ENCODE results near the gene PALMD.

PALMD gene, protein sequence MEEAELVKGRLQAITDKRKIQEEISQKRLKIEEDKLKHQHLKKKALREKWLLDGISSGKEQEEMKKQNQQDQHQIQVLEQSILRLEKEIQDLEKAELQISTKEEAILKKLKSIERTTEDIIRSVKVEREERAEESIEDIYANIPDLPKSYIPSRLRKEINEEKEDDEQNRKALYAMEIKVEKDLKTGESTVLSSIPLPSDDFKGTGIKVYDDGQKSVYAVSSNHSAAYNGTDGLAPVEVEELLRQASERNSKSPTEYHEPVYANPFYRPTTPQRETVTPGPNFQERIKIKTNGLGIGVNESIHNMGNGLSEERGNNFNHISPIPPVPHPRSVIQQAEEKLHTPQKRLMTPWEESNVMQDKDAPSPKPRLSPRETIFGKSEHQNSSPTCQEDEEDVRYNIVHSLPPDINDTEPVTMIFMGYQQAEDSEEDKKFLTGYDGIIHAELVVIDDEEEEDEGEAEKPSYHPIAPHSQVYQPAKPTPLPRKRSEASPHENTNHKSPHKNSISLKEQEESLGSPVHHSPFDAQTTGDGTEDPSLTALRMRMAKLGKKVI

DNA sequence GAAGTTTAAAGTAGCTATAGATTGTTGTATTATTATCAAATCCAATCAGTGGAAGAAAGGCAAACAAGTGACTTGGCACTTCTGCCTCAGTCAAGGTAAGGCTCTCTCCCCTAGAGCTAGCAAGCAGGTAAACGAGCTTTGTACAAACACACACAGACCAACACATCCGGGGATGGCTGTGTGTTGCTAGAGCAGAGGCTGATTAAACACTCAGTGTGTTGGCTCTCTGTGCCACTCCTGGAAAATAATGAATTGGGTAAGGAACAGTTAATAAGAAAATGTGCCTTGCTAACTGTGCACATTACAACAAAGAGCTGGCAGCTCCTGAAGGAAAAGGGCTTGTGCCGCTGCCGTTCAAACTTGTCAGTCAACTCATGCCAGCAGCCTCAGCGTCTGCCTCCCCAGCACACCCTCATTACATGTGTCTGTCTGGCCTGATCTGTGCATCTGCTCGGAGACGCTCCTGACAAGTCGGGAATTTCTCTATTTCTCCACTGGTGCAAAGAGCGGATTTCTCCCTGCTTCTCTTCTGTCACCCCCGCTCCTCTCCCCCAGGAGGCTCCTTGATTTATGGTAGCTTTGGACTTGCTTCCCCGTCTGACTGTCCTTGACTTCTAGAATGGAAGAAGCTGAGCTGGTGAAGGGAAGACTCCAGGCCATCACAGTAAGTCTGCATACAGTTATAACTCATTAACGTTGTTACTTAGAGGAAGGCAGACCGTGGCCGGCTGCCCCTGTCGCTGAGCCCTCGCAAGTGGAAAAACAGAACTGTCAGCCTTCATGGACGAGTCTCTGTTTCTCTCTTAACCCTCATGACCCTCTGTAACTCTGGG, at the start of gene PALMD:
Gene PALMD (plus strand): TSS at position 415 of the 833 bp plus-strand sequence. CDS start 205 bp downstream, at position 620.
- DNase-seq (ENCODE audit: extremely low spot score) = no peak
- TF ChIP-seq, protein P1, sequence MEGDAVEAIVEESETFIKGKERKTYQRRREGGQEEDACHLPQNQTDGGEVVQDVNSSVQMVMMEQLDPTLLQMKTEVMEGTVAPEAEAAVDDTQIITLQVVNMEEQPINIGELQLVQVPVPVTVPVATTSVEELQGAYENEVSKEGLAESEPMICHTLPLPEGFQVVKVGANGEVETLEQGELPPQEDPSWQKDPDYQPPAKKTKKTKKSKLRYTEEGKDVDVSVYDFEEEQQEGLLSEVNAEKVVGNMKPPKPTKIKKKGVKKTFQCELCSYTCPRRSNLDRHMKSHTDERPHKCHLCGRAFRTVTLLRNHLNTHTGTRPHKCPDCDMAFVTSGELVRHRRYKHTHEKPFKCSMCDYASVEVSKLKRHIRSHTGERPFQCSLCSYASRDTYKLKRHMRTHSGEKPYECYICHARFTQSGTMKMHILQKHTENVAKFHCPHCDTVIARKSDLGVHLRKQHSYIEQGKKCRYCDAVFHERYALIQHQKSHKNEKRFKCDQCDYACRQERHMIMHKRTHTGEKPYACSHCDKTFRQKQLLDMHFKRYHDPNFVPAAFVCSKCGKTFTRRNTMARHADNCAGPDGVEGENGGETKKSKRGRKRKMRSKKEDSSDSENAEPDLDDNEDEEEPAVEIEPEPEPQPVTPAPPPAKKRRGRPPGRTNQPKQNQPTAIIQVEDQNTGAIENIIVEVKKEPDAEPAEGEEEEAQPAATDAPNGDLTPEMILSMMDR (IDR thresholded peaks at IDR 0.05; ENCODE audit: control extremely low read depth, extremely low read depth, low read depth, missing control alignments) = no peak
- POLR2A ChIA-PET = no interaction called here
- CTCF ChIA-PET = interaction anchor here (0.9 to 1.5 kb wide), 3 partner anchors 11 to 25 kb away, joined by 3 to 8 read pairs (median 3); no protein-coding TSS in a partner anchor

DNA sequence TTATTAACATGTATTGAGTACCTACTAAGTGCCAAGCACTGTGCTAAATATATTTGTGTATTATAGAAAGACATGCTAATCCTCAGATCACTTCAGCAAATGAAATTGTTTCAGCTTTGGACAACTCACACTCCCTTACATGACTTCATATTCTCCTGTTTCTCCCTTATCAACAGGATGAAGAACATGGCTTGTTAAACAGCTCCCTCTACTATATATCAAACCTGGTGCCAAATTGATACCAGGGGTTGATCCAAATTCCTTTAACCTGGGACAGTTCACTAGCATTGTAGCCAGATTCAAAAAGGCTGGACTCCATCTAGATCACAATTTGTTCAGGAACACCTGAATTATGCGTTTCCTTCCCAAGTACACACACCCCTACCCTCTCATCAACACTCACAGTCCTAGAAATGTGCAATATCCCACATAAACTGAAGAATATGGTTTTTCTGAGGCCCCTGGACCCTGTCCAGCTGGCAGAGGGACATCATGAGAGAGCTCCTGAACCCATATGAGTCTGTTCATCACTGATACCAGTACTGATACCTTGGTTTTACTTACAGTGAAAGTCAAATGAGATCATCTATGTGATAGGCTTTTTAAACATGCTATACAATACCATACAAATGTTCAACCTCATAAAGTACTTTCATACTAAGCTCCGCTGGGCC, 47.0 kb upstream of the PALMD start:
- ChIA-PET POLR2A (no interaction called here), CTCF (no interaction called here)
- DNase-seq (ENCODE audit: extremely low spot score) = no peak
- TF ChIP-seq, protein P1 (IDR thresholded peaks at IDR 0.05; ENCODE audit: control extremely low read depth, extremely low read depth, low read depth, missing control alignments) = no peak

DNA sequence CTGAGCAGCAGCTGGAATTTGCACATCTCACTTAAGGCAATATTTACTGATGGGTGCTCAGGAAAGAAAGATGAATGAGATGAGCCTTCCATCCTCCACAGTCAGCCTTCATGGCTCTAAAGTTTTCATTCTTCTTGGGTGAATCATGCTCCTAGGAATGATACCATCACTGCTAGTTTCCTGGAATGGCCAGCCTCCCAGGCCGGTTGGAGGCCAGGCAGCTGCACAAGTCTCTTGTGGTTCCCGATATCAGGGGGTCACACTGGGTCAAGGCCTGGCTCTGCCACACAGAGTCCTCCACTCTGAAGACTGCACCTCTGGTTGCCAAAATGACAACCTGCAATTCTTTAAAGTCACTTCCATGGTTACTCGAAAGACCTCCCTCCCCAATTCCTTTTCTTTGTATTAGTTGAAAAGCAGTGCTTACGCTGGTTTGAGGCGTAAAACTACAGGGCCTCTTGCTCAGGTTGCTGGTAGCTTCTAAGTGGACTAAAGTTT, 46.2 kb upstream of the PALMD start:
- TF ChIP-seq, protein P1 (IDR thresholded peaks at IDR 0.05; ENCODE audit: control extremely low read depth, extremely low read depth, low read depth, missing control alignments) = no peak
- POLR2A ChIA-PET = no interaction called here
- no peak for DNase-seq (ENCODE audit: extremely low spot score)
- CTCF ChIA-PET = no interaction called here

DNA sequence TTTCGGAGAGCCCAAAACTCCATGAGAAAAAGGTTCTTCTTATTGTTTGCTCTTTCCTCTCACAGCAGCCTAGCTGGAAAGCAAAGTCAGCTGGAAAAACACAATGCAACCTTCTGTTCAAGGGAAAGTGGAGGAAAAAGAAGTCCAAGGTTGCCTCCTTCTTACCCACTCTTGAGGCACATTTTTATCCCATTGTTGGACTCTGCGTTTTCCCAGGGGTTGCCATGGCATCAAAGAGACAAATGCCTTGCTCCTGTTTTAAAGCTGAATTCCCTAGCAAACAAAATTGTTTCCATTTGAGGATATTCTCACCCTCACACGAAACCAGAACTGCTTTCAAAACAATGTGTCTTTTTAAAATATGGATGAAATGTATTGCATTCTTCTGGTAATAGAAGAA, 45.1 kb upstream of the PALMD start:
- POLR2A ChIA-PET = no interaction called here
- no peak for DNase-seq (ENCODE audit: extremely low spot score)
- CTCF ChIA-PET = no interaction called here
- TF ChIP-seq, protein P1 (IDR thresholded peaks at IDR 0.05; ENCODE audit: control extremely low read depth, extremely low read depth, low read depth, missing control alignments) = no peak

DNA sequence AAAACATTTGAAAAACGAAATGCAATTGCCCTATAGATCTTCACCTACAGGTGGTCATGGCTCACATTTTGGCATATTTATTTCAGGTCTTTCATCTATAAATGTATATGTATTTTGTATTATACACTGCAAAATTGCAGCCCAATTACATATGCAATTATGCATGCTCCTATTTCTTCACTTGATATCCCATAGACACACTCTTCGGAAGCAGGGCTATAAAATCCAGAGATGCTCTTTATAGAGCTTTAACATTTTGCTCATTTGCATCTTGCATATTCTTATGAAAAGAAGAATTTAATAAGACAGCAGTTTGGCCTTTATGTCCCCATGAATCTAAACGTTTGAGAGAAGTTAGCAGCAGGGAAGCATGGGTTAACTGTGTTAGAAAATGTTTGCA, 44.7 kb upstream of the PALMD start:
- POLR2A ChIA-PET = no interaction called here
- CTCF ChIA-PET = interaction anchor here (1.5 kb wide), 1 partner anchor 11 kb away, joined by 5 read pairs; no protein-coding TSS in a partner anchor
- no peak for DNase-seq (ENCODE audit: extremely low spot score)
- TF ChIP-seq, protein P1 (IDR thresholded peaks at IDR 0.05; ENCODE audit: control extremely low read depth, extremely low read depth, low read depth, missing control alignments) = no peak
